HCT116 (cell line): ENCODE data around the gene MARVELD1. TPM values are rescaled to one million over a fixed set of nuclear protein-coding genes. Genes with fewer than 3 reads are reported as not detected.

Experiments used
- ATAC-seq: fragments of 200-7000 bp; cut with Tn5 transposase; 2 replicates; pipeline ENCODE4 v1.9.1; 2020; ENCODE audit warnings: mild to moderate bottlenecking, moderate library complexity
- BruUV-seq: library from RNA; stranded (reverse); fragments of 400-500 nt; replicated peaks from 2 replicates; lab custom pipeline; 2021; lab: Mats Ljungman, UMichigan
- CTCF ChIA-PET: fragments of 300-600 bp; sonication (Branson Sonifier 250); formaldehyde crosslinking; loops from one replicate; lab custom pipeline; 2021; ENCODE audit warnings: antibody characterized with exemption; lab: Charles Lee
- POLR2A ChIA-PET: fragments of 300-600, 350-600 bp; sonication (Branson Sonifier 250); formaldehyde crosslinking; loops from one replicate; lab custom pipeline; 2021; ENCODE audit warnings: antibody characterized with exemption; lab: Charles Lee
- RAD21 ChIA-PET, 2 experiments: fragments of 300-600 bp; sonication (Branson Sonifier 250); formaldehyde crosslinking; loops; one replicate each; lab custom pipeline; 2023; ENCODE audit warnings: low total read pairs in 2 of 2; ENCODE audit not compliant: uncharacterized antibody in 2 of 2, unreplicated experiment in 2 of 2, low non-redundant PET in 1 of 2; lab: Charles Lee
- DNase-seq: peaks from one replicate; pipeline ENCODE4 v3.0.0-alpha.2; 2010; ENCODE audit warnings: low read depth, low spot score
- H2AFZ ChIP-seq: fragments of 200-600 bp; shearing (Covaris generic), sonication (generic); 2 replicates; pipeline ENCODE4 v1.6.1; 2017; ENCODE audit warnings: low read depth, mixed run types, mixed read lengths, antibody characterized with exemption, low read length; ENCODE audit not compliant: poor library complexity, severe bottlenecking
- H3K27ac ChIP-seq: 2 replicates; pipeline ENCODE4 v1.5.1; 2012; ENCODE audit warnings: low read depth, low read length
- H3K27me3 ChIP-seq: fragments of 200-600 bp; sonication (generic); 2 replicates; pipeline ENCODE4 v1.6.1; 2016; ENCODE audit warnings: mixed run types, low read length, mixed read lengths; ENCODE audit not compliant: insufficient read depth
- H3K36me3 ChIP-seq, 2 experiments: fragments of 200-500 bp in 1 of 2; fragments of 200-600 bp in 1 of 2; sonication (Bioruptor generic) in 1 of 2; sonication (generic) in 1 of 2; 2 replicates each; pipeline versions ENCODE4 v1.5.1 to v1.6.1; 2014 to 2016; ENCODE audit warnings: low read length in 2 of 2, inconsistent platforms in 1 of 2, mixed read lengths in 1 of 2, mixed run types in 1 of 2; ENCODE audit not compliant: insufficient read depth in 2 of 2, control insufficient read depth in 1 of 2
- H3K4me1 ChIP-seq, 2 experiments: fragments of 200-600 bp in 1 of 2; sonication (generic) in 1 of 2; 2 replicates each; pipeline versions ENCODE4 v1.5.1 to v1.6.1; 2012 to 2017; ENCODE audit warnings: low read length in 2 of 2, inconsistent platforms in 1 of 2, mild to moderate bottlenecking in 1 of 2, mixed read lengths in 1 of 2, mixed run types in 1 of 2, moderate library complexity in 1 of 2; ENCODE audit not compliant: insufficient read depth in 2 of 2, control insufficient read depth in 1 of 2
- H3K4me2 ChIP-seq: fragments of 200-600 bp; sonication (generic); 2 replicates; pipeline ENCODE4 v1.6.1; 2017; ENCODE audit warnings: mixed run types, low read length, mixed read lengths
- H3K4me3 ChIP-seq, 2 experiments: fragments of 200-600 bp in 1 of 2; sonication (generic) in 1 of 2; replicated peaks in 1 of 2; 2 replicates each; pipeline ENCODE4 v1.5.1; 2011 to 2016; ENCODE audit warnings: low read length in 2 of 2, control low read depth in 1 of 2, low read depth in 1 of 2, mild to moderate bottlenecking in 1 of 2, mixed read lengths in 1 of 2, mixed run types in 1 of 2
- H3K79me2 ChIP-seq: fragments of 200-600 bp; sonication (generic); 2 replicates; pipeline ENCODE4 v1.6.1; 2017; ENCODE audit warnings: mild to moderate bottlenecking, mixed run types, low read length, moderate library complexity, mixed read lengths; ENCODE audit not compliant: insufficient read depth
- H3K9ac ChIP-seq: fragments of 200-600 bp; sonication (generic); 2 replicates; pipeline ENCODE4 v1.6.1; 2016; ENCODE audit warnings: low read length, mixed read lengths
- H3K9me2 ChIP-seq: fragments of 200-600 bp; sonication (generic), shearing (Covaris generic); 2 replicates; pipeline ENCODE4 v1.6.1; 2017; ENCODE audit warnings: mixed run types, mild to moderate bottlenecking, moderate library complexity; ENCODE audit not compliant: insufficient read depth
- H3K9me3 ChIP-seq, 2 experiments: fragments of 200-500 bp in 1 of 2; fragments of 200-600 bp in 1 of 2; sonication (Bioruptor generic) in 1 of 2; sonication (generic) in 1 of 2; 2 replicates each; pipeline ENCODE4 v1.6.1; 2014 to 2017; ENCODE audit warnings: low read length in 2 of 2, mixed read lengths in 2 of 2, inconsistent platforms in 1 of 2, low read depth in 1 of 2, mild to moderate bottlenecking in 1 of 2, mixed run types in 1 of 2, moderate library complexity in 1 of 2; ENCODE audit not compliant: control insufficient read depth in 1 of 2, insufficient read depth in 1 of 2
- H4K20me1 ChIP-seq: fragments of 200-600 bp; sonication (generic), shearing (Covaris generic); 2 replicates; pipeline ENCODE4 v1.6.1; 2017; ENCODE audit warnings: mixed run types, mild to moderate bottlenecking, moderate library complexity; ENCODE audit not compliant: insufficient read depth
- CEBPB ChIP-seq: IDR thresholded peaks from 2 replicates; pipeline ENCODE4 v1.6.1; 2012; ENCODE audit warnings: low read depth
- EGR1 ChIP-seq: IDR thresholded peaks from 2 replicates; pipeline ENCODE4 v1.6.1; 2012; ENCODE audit warnings: low read depth
- ELF1 ChIP-seq: IDR thresholded peaks from 2 replicates; pipeline ENCODE4 v1.6.1; 2012; ENCODE audit warnings: low read depth, borderline replicate concordance
- EZH2 ChIP-seq: fragments of 200-600 bp; sonication (generic); IDR thresholded peaks from 2 replicates; pipeline ENCODE4 v1.6.1; 2017; ENCODE audit warnings: antibody characterized with exemption, mixed run types
- EZH2phosphoT487 ChIP-seq: fragments of 200-600 bp; IDR thresholded peaks from 2 replicates; pipeline ENCODE4 v1.6.1; 2018; ENCODE audit warnings: antibody characterized with exemption, borderline replicate concordance
- FOSL1 ChIP-seq: IDR thresholded peaks from 2 replicates; pipeline ENCODE4 v1.6.1; 2012; ENCODE audit warnings: low read depth
- JUND ChIP-seq: IDR thresholded peaks from 2 replicates; pipeline ENCODE4 v1.6.1; 2012
- RAD21 ChIP-seq: IDR thresholded peaks from 2 replicates; pipeline ENCODE4 v1.6.1; 2012; ENCODE audit warnings: low read depth, mild to moderate bottlenecking
- REST ChIP-seq: IDR thresholded peaks from 2 replicates; pipeline ENCODE4 v1.6.1; 2012; ENCODE audit warnings: low read depth
- SIN3A ChIP-seq: IDR thresholded peaks from 2 replicates; pipeline ENCODE4 v1.6.1; 2012; ENCODE audit warnings: low read depth
- SP1 ChIP-seq: IDR thresholded peaks from 2 replicates; pipeline ENCODE4 v1.6.1; 2012; ENCODE audit warnings: low read depth
- SRF ChIP-seq: IDR thresholded peaks from 2 replicates; pipeline ENCODE4 v1.6.1; 2012; ENCODE audit warnings: low read depth
- TCF7L2 ChIP-seq: IDR thresholded peaks from 2 replicates; pipeline ENCODE4 v1.7.0; 2011; ENCODE audit warnings: borderline replicate concordance, inconsistent platforms; ENCODE audit not compliant: insufficient read depth, insufficient read length; ENCODE audit errors: extremely low read depth
- YY1 ChIP-seq: IDR thresholded peaks from 2 replicates; pipeline ENCODE4 v1.6.1; 2011; ENCODE audit warnings: low read length, low read depth, moderate library complexity, mild to moderate bottlenecking; ENCODE audit not compliant: insufficient replicate concordance; ENCODE audit errors: extremely low read depth
- ZNF274 ChIP-seq: fragments of 200-500 bp; sonication (Bioruptor generic); IDR thresholded peaks from 2 replicates; pipeline ENCODE4 v1.6.1; 2014; ENCODE audit warnings: mild to moderate bottlenecking, low read depth, low read length, inconsistent platforms
- intact Hi-C: fragments of 100-400 bp; cut with micrococcal nuclease; formaldehyde crosslinking; loops from 2 replicates; pipeline ENCODE4 v1.10.0; 2022
- total RNA-seq: library from RNA; stranded (reverse); gene quantifications from one replicate; pipeline ENCODE4 v1.2.1, GENCODE V29; 2021; ENCODE audit not compliant: unreplicated experiment

MARVELD1 gene
- total RNA-seq, 1 experiment from 2014 or later = 36.1 TPM

- Histone ChIP-seq H3K4me2 (no peak overlapping the region), H3K9ac (no peak overlapping the region), H3K79me2 (no peaks in the 10 kb centered on the region), H2AFZ (no peak overlapping the region), H3K9me3 (no peaks in the 10 kb centered on the region), H3K27ac (no peak overlapping the region), H3K4me1 (peaks cover 2 to 4% of the 10 kb centered on the region in 2 experiments; a peak in 3 of 4 replicates), H3K36me3 (peaks cover 10 to 20% of the 10 kb centered on the region in 2 experiments; a peak in 3 of 4 replicates), H4K20me1 (no peaks in the 10 kb centered on the region), H3K27me3 (no peaks in the 10 kb centered on the region), H3K4me3 (no peak overlapping the region), H3K9me2 (no peaks in the 10 kb centered on the region)
- DNase-seq (no peak), ATAC-seq (no peak)
- no TSS peak for BruUV-seq
- RAD21 ChIA-PET = interaction anchor here in 1 of 2 experiments (0.6 kb wide), 1 partner anchor 15 kb away, joined by 3 read pairs; no protein-coding TSS in a partner anchor
- TF ChIP-seq EGR1 (no peak), JUND (no peak), ELF1 (no peak), RAD21 (no peak), YY1 (no peak), SP1 (no peak), FOSL1 (no peak), EZH2phosphoT487 (no peak), REST (no peak), CEBPB (no peak), TCF7L2 (no peak), EZH2 (no peak), ZNF274 (no peak), SRF (no peak), SIN3A (no peak)
- intact Hi-C loops = no loop called here
- POLR2A ChIA-PET = no interaction called here
- CTCF ChIA-PET = interaction anchor here (0.7 kb wide), 1 partner anchor 142 kb away, joined by 3 read pairs; no protein-coding TSS in a partner anchor
Measured at GRCh38 chr10:97762816-97763215, 49.3 kb downstream of the MARVELD1 start.
